T-helper 1 cell (primary cell): ENCODE results near the gene EFNA1.

Experiments
- DNase-seq, 5 donors: peaks; one replicate each; pipeline ENCODE4 v3.0.0-alpha.2; 2012 to 2020
- total RNA-seq, 4 donors: gene quantifications; one replicate each; lab custom pipeline; 2026; lab: John Stamatoyannopoulos, UW

Gene EFNA1, protein sequence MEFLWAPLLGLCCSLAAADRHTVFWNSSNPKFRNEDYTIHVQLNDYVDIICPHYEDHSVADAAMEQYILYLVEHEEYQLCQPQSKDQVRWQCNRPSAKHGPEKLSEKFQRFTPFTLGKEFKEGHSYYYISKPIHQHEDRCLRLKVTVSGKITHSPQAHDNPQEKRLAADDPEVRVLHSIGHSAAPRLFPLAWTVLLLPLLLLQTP
- 0.15 to 1.3 (median 0.84) reads per million in 4 donors for total RNA-seq

DNA sequence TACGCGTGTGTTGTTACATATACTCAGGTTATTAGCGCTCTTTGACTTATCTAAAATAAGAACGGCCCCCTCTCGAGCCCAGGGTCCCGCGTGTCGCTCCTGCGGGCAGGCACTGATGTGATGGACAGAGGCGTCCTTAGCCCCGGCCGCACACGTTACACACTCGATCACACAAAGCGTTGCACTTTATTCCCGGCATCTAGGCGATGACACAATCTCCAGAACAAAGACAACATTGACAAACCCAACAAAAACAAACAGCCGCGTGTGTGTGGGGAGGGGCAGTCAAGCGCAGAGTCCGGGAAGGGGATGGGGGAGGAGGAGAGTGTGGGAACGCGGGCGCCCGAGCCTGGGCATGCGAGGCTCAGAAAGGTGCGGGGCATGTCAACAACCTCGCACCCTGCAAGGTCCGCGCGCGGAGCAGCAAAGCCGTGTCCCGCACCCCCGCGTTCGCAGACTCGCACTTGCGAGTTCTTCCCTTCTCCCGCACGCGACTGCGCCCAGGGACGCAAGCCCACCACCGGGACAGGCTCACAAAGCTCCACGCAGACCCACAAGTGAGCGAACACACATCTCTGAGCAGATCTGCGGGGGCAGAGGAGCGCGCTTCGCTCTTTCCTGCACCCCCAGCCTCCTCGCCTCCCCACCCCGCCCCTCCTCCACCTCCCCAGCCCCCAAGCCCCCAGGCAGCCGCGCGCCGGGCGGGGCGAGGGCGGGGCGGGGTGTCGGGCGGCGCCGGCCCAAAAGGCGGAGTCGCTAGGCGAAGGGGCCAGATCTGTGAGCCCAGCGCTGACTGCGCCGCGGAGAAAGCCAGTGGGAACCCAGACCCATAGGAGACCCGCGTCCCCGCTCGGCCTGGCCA lies at the start of gene EFNA1:
EFNA1 (plus strand) TSS at position 772 of the 862 bp plus-strand sequence. CDS start 102 bp downstream, outside the sequence.
- peak in 2 of 5 donors; percentile 32 to 39 for DNase-seq

DNA sequence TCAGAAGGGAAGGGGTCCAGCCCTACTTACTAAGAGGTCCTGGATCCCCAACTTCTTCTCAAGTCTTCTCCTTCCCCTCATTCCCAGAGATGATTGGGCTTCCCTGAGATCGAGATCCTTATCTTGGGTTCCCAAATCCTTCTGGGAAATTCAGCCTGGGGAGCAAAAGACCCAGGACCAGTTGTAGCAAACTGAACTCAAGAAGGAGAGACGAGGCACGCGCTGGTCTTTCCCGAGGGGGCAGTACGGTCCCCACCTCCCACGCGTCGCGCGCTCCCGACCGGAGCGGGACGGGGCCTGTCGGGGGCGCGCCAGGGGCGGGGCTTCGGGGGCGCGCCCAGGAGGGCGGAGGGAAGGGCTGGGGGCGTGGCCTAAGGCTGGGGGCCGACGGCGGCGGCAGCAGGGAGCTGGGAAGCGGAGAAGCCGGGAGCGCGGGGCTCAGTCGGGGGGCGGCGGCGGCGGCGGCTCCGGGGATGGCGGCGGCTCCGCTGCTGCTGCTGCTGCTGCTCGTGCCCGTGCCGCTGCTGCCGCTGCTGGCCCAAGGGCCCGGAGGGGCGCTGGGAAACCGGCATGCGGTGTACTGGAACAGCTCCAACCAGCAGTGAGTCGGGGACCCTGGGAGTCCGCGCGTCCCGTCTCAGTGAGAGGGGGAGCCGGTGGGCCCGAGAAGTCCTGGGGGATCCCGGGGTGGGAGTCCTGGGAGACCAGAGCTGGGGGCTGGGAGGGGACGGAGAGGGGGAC lies 49.0 kb upstream of the EFNA1 start, which contains the start of gene EFNA3:
EFNA3 (plus strand) TSS at position 369 of the 741 bp plus-strand sequence; CDS start at position 474, 105 bp downstream.
- peak; percentile 42 to 63 (median 48) for DNase-seq

DNA sequence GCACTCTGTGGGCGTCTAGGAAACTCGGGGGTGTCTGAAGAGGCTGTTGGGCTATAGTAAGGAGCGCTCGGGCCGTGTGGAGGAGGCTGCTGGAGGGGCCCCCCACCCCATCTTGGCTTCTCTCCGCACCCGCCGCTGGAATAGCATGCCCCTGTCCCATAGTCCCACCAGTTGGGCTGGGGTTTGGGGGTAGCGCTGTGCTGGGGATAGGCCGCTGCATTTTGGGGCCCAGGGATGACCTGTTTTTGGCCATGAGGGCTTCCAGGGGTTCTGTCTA lies 48.5 kb upstream of the EFNA1 start:
- no peak for DNase-seq

DNA sequence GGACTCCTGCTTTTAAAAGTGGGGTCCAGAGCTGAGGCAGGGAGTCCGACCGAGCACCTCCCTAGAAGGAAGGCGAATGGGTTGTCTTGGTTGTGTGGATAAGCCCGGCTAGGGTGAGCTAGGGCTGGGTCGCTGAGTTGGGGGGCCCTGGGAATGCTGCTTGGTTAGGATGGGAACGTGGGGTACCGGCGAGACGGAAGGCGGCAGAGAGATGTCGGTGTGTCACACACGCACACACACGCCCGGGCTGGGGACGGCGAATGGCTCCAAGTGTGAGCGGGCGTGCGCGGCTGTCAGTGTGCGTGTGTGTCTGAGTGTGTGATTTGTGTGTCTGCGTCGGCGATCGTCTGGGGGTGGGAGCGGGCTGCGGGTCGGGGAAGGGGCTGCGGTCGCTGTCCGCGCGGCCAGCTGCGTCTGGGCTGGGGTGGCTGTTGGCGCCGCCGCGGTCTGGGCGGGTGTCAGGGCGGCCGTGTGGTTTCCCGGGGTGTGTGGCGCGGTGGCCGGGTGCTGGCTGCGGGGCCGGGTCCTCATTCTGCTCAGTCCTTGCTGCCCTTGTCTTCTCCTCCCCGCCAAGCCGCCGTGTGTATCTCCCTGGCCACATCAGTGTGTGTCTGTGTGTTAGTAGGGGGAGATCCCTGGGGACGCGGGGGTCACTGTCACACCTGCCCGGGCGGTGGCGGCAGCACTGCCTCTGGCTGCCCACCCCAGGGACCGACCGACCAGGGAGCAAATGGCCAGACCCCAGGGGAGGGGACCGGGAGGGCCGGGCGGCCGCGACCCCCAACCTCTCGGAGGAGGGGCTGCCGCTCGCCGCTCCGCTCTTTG lies 48.0 kb upstream of the EFNA1 start:
- no peak for DNase-seq

DNA sequence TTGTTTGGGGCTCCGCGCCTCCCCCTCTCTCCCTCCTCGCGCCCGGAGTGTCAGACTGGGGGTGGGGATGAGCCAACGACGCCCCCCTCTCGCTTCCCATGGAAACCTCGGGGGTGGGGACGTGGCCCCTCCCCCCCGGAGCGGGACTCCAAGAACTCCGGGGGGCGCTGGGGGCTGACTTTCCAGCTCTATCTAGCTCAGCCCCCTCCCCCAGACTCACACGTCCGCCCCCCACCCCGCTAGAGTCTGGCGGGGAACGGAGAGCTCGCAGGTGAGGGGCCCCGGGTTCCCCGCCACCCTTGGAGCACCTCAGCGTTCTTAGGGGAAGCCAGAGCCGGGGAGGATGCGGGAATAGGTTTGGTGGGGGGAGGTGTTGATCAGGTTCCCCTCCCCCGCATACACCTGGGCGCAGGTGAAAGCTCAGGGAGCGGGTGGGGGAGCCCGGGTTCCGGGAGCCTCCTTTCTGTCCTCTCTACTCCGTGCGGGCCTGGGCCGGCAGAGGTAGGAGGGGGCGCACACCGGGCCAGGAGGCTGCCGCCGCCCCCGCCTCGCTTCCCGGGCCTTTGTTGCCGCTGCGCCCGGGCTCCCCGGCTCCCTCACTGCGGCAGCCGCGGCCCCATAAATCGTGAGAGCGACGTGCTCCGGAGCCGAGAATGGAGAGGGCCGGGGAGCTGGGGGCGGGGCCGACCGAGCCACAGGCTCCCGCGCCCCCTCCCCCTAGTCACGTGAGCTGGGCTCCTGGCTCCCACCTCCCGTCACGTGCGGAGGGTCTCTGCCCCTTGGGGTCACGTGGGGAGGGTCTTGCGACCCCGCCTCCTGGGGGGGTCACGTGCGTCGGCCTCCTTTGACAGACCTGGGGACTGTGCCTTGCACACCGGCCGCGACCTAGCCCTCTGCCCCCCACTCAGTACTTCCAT lies 47.1 kb upstream of the EFNA1 start:
- DNase-seq: peak in 1 of 5 donors; percentile 47

DNA sequence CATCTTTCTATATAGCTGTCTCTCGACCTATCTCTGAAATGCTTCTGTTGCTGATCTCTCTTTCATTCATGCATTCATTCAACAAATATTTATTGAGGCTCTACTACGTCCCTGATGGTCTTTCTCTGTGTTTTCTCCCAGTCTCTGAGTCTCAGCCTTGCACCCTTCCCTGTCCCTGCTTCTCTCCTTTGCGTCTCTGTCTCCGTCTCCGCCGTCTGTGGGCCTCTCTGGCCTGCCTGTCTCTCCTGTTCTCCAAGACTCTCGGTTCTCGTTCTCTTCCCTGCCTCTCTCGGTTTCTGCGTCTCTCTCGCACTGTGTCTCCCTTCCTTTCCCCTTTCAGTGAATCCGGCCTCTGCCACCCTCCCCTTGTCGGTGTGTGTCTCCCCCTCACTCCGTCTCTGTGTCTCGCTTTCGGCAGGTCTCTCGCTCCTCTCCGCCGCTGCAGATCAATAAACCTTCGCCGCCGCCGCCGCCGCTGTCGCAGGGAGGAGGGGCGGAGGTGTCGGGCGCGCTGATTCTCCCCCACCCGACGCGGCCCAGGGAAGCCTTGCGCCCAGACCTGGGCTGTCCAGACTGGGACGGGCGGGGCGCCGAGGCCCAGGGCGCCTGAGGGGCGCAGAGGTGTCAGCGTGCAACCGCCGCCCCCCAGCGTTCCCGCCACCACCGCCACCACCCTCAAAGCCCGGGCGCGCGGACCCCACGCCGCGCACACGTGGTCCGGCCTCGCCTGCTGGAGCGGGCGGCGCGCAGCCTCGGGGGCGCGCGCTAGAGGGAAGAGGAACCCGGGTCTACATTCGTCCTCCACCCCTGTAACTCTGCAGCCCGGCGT lies 46.0 kb upstream of the EFNA1 start:
- DNase-seq: no peak

DNA sequence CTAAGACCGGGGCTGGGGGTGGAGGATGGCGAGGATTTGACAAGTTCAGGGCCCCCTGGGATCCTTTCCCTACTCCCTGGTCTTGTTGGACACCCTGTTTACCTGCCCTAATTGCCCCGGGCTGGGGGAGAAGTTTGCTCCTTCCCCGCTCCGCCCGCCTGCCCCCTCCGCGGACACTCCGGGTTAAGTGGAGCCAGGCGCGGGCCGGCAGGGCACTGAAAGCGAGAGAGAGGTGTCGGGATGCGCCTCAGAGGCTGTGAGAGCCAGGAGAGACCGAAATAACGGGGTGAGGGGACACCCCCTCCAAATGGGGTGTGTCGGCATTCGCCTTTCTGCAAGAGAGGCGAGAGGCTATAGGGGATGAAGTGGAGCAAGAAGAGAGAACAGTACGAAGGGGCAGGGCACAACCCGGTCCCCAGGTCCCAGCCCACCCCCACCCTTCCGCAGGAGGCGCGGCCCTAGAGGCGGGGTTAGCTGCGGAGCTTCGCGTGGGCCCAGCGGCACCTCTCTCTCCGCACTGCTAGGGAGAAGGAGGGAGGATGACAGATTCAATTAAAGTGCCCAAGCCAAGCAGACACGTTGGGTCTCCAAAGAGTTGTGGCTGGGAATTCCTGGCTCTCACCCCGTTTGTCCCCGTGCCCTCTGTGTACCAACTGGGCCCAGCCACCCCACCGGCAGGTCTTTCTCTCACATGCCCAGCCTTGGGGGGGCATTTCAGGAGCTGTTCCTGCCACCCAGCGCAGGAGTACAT lies 45.2 kb upstream of the EFNA1 start:
- DNase-seq: no peak

DNA sequence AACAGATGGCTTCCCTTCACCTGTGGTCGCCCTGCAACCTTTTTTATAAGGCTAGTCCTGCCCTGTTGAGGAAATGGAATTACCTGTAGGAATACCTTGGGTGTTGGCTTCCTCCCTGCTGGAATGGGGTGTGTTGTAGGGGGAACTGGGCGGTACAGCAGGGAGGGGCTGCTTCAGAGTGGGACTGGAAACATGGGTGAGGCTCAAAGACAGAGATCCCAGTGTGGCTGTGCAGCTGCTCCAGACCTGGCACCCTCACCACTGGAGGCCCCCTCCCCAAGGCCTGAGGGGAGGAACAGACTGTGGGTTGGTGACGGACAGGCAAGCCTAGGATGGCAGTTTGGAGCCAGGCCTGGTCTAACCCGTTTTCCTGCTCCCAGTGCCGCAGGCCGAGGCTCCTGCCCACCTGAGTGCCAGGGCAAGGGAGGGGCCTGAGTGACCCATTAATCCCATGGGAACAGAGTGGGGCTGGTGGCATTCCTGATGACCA lies 44.6 kb upstream of the EFNA1 start:
- no peak for DNase-seq

DNA sequence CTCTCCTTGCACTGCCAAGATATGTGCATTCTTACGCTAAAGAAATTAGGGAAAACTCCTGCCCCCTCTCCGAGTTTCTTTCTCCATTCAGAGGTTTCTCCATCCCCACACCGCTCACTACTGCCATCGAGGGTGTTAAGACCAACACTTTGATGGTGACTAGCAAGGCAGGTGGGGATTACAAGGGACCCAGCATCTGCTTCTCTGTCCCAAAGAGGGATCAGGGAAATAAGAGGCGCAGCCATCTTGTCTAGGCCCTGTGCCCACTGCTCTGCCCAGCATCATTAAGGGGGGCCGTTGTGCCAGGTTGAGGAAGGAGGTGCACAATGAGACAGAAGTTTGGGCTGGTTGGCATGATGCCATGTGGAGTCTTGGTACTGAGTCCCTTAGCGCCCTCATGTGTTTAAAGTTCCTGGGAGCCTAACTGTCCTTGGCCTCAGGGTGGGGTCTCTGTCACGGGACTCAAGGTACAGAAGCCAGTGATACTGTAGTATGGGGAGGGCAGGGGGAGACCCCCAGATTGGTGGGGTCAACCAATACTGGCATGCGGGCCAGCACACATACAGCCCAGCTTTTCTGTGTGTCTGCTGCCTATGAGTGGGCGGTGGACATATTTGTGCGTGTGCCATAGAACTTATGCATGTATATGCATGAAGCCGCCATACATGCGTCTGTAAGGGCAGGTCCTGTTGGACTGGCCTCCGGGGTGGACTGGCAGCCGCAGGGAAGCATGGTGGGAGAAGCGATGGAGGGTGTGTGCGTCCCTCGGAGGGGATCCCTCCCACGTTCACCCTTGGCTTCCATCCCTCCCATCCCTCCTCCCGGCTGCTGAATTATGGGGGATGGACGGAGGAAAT lies 43.6 kb upstream of the EFNA1 start:
- peak in 1 of 5 donors; percentile 55 for DNase-seq

DNA sequence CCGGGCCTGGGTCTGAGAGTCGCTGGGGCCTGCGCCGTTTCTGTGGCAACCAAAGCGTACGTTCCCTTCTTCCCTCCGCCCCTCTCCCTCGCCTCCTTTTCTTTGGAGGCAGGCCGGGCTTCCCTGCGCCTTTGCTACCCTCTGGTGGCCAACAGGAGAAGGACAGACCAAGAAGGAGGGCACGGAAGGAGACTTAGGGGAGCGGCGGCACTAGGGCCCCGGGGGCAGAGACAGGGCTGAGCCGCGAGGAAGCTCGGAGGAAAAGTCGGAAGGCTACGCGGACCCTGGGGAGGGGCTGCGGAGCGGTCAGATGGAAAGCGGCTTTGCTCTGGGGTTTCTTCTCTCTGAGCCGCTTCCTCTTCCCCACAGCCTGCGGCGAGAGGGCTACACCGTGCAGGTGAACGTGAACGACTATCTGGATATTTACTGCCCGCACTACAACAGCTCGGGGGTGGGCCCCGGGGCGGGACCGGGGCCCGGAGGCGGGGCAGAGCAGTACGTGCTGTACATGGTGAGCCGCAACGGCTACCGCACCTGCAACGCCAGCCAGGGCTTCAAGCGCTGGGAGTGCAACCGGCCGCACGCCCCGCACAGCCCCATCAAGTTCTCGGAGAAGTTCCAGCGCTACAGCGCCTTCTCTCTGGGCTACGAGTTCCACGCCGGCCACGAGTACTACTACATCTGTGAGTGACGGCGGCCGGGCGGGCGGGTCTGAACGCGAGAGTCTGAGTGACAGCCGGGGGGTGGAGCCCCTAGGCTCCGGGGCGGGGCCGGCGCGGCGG lies 42.8 kb upstream of the EFNA1 start:
- DNase-seq: peak; percentile 79 to 93 (median 88)

DNA sequence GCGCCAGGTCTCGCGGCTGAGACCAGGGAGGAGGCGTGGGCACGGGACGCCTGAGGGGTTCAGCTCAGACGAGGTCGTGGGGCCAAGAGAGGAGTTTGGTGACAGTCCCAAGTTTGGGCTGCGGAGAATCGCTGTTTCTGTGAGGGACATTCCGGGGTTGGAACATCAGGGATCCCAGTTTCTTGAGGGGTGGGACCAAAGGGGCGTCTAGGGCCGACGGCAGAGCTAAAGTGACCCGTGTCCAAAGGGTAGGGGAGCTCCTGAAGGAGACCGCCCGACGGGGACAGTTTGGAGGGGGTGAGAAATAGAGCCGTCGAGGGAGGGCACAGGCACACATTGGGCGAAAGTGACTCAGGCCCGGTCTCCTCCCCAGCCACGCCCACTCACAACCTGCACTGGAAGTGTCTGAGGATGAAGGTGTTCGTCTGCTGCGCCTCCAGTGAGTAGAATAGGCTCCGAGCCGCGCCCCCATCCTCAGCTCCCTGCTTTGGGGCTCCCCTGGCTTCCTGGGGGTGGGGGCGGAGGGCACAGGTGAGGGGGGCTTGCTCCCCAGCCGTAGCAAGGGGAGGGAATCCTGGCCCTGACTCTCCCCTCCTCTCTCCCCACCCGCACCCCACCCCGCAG lies 42.1 kb upstream of the EFNA1 start:
- peak; percentile 68 to 71 (median 70) for DNase-seq

DNA sequence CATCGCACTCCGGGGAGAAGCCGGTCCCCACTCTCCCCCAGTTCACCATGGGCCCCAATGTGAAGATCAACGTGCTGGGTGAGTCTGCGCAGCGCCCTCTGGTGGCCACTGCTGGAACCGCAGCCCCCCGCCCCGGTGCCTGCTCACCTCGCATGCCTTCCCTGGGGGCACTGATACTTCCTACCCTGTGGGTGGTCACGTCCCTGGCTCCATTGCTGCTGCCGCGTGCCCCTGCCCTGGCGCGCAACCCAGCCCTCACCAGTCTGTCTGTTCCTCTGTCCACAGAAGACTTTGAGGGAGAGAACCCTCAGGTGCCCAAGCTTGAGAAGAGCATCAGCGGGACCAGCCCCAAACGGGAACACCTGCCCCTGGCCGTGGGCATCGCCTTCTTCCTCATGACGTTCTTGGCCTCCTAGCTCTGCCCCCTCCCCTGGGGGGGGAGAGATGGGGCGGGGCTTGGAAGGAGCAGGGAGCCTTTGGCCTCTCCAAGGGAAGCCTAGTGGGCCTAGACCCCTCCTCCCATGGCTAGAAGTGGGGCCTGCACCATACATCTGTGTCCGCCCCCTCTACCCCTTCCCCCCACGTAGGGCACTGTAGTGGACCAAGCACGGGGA lies 41.4 kb upstream of the EFNA1 start:
- DNase-seq: peak; percentile 55 to 77 (median 73)

DNA sequence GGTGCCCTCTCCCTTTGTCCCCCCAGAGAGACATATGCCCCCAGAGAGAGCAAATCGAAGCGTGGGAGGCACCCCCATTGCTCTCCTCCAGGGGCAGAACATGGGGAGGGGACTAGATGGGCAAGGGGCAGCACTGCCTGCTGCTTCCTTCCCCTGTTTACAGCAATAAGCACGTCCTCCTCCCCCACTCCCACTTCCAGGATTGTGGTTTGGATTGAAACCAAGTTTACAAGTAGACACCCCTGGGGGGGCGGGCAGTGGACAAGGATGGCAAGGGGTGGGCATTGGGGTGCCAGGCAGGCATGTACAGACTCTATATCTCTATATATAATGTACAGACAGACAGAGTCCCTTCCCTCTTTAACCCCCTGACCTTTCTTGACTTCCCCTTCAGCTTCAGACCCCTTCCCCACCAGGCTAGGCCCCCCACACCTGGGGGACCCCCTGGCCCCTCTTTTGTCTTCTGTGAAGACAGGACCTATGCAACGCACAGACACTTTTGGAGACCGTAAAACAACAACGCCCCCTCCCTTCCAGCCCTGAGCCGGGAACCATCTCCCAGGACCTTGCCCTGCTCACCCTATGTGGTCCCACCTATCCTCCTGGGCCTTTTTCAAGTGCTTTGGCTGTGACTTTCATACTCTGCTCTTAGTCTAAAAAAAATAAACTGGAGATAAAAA lies 40.7 kb upstream of the EFNA1 start:
- DNase-seq: no peak

DNA sequence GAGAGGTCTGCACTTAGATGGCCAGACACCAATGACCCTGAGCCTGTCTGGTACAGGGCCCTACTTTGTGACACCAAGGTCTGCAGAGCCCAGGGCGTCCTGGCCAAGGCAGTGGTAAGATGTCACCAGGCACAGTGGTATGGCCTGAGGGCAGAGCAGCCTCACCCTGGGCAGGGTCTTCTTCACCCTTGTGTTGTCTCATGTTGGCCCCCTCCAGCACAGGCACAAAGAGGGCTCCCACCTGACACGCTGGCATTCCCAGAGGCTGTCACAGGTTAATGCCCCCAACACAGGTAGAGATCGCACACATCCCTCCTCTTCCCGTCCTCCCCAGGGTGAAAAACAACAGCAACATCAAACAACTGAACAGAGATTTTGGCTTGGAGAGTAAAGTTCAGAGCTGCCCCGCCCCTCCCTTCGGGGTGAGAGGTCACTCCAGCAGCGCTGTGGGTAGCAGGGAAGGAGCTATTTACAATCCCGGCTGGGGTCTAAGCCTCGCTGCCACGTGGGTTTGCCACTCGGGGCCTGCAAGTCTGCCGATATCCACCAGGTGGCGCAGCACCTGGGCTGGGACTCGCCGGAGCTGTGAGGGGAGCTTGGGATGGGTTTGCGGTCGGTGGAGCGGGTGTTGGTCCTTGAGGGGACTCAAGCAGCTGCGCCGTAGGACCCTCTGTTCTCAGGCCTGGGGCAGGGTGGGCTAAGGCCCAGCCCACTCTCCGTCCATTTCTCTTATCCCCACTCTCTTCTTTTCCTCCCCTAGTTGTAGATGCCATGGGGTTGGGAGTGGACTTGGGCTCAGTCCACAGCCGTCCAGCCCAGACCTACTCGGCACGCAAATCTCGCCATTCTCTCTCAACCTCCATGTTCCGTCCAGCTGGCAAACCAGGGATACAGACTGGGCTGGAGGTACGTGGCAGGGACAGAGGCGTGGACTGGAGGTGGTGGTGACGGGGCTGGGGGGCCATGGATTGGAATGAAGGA lies 36.3 kb upstream of the EFNA1 start:
- peak; percentile 58 to 77 (median 70) for DNase-seq

DNA sequence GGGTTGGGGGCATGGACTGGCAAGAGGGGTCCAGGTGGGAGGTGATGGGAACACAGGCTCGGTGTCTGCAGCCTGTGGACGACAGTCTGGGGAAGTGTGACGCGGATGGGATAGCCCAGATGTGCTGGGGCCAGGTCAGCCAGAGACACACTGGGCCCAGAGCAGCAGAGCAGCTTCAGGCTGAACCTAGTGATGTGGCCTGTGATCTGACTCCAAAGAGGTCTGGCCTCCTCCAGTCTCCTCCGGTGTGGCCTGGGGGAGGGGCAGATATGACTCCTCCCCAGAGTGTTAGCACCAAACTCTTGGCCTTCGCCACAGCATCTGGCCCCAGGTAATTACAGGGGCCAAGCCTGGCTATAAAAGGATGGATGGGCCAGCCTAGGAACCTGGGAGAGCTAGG lies 35.5 kb upstream of the EFNA1 start:
- DNase-seq: no peak
